Glomerular visceral epithelial cell (primary cell): ENCODE data around the gene PRRX1.

Experiments used
- DNase-seq: peaks from one replicate; pipeline ENCODE4 v3.0.0-alpha.2; 2016; ENCODE audit errors: extremely low spot score

The PRRX1 gene

GRCh38 chr1:170721621-170722020 is 57.7 kb downstream of the PRRX1 start:
- no peak for DNase-seq

- no peak for DNase-seq
Observed at GRCh38 chr1:170723518-170723917, 59.6 kb downstream of the PRRX1 start.

- DNase-seq = no peak
Observed at GRCh38 chr1:170725326-170725725, 61.4 kb downstream of the PRRX1 start.

- no peak for DNase-seq
Observed at GRCh38 chr1:170727963-170728362, 64.0 kb downstream of the PRRX1 start.

- DNase-seq = no peak
Observed at GRCh38 chr1:170729225-170730002, 65.5 kb downstream of the PRRX1 start.

- DNase-seq = no peak
Observed at GRCh38 chr1:170730014-170730413, 66.1 kb downstream of the PRRX1 start.

- DNase-seq = no peak
Observed at GRCh38 chr1:170730438-170730837, 66.5 kb downstream of the PRRX1 start.

- DNase-seq = no peak
Observed at GRCh38 chr1:170731566-170732251, 67.8 kb downstream of the PRRX1 start.

GRCh38 chr1:170732252-170732588 is 68.3 kb downstream of the PRRX1 start:
- DNase-seq = no peak

- no peak for DNase-seq
Observed at GRCh38 chr1:170734412-170735175, 70.7 kb downstream of the PRRX1 start.

- no peak for DNase-seq
Observed at GRCh38 chr1:170735366-170736263, 71.7 kb downstream of the PRRX1 start.

- no peak for DNase-seq
Observed at GRCh38 chr1:170739803-170740202, 75.9 kb downstream of the PRRX1 start.

GRCh38 chr1:170741678-170742077 is 77.7 kb downstream of the PRRX1 start:
- no peak for DNase-seq

- no peak for DNase-seq
Observed at GRCh38 chr1:170742600-170742999, 78.7 kb downstream of the PRRX1 start.

GRCh38 chr1:170743083-170743482 is 79.2 kb downstream of the PRRX1 start:
- DNase-seq = no peak

GRCh38 chr1:170749549-170749948 is 85.6 kb downstream of the PRRX1 start:
- DNase-seq = no peak

- DNase-seq = no peak
Observed at GRCh38 chr1:170749959-170750358, 86.0 kb downstream of the PRRX1 start.

- DNase-seq = no peak
Observed at GRCh38 chr1:170755795-170756194, 91.9 kb downstream of the PRRX1 start.

GRCh38 chr1:170758992-170759391 is 95.1 kb downstream of the PRRX1 start:
- no peak for DNase-seq

GRCh38 chr1:170765279-170765678 is 101.3 kb downstream of the PRRX1 start:
- DNase-seq = no peak

GRCh38 chr1:170765712-170766330 is 101.9 kb downstream of the PRRX1 start:
- no peak for DNase-seq
